Neural cell (in vitro differentiated cells): ENCODE data around the gene C4BPA. TPM values are rescaled to one million over a fixed set of nuclear protein-coding genes. Genes with fewer than 3 reads are reported as not detected.

Experiments used
- H2AFZ ChIP-seq: fragments of 200-600, 300-800 bp; sonication (generic), shearing (Covaris generic); 2 replicates; pipeline ENCODE4 v1.6.0; 2014; ENCODE audit warnings: low read depth, mild to moderate bottlenecking, antibody characterized with exemption, low read length, moderate library complexity
- H3F3A ChIP-seq: fragments of 200-600 bp; shearing (Covaris generic); 2 replicates; pipeline ENCODE4 v1.6.1; 2016; ENCODE audit warnings: mild to moderate bottlenecking, moderate library complexity, mixed read lengths, antibody characterized with exemption, low read length; ENCODE audit not compliant: insufficient read depth, poor library complexity, severe bottlenecking
- H3K27ac ChIP-seq: fragments of 200-600, 300-800 bp; sonication (generic), shearing (Covaris generic); 2 replicates; pipeline ENCODE4 v1.5.1; 2014; ENCODE audit warnings: mild to moderate bottlenecking, low read length, moderate library complexity
- H3K27me3 ChIP-seq: fragments of 300-800, 200-600 bp; sonication (generic), shearing (Covaris generic); 2 replicates; pipeline ENCODE4 v1.6.0; 2014; ENCODE audit warnings: mild to moderate bottlenecking, low read depth, low read length, moderate library complexity; ENCODE audit not compliant: insufficient read depth
- H3K36me3 ChIP-seq: fragments of 300-800, 200-600 bp; sonication (generic), shearing (Covaris generic); 2 replicates; pipeline ENCODE4 v1.5.1; 2014; ENCODE audit warnings: mild to moderate bottlenecking, antibody characterized with exemption, low read length, moderate library complexity; ENCODE audit not compliant: insufficient read depth
- H3K4me2 ChIP-seq: fragments of 300-800, 200-600 bp; sonication (generic), shearing (Covaris generic); 2 replicates; pipeline ENCODE4 v1.6.0; 2014; ENCODE audit warnings: mild to moderate bottlenecking, low read length
- H3K4me3 ChIP-seq: fragments of 300-800, 200-600 bp; sonication (generic), shearing (Covaris generic); 2 replicates; pipeline ENCODE4 v1.5.1; 2014; ENCODE audit warnings: mild to moderate bottlenecking, low read length, moderate library complexity
- H3K79me2 ChIP-seq: fragments of 200-600 bp; shearing (Covaris generic); replicated peaks from 2 replicates; pipeline ENCODE4 v1.6.0; 2014; ENCODE audit warnings: mild to moderate bottlenecking, low read length, moderate library complexity; ENCODE audit not compliant: insufficient read depth
- H3K9ac ChIP-seq: fragments of 300-800, 200-600 bp; sonication (generic), shearing (Covaris generic); 2 replicates; pipeline ENCODE4 v1.6.1; 2016; ENCODE audit warnings: mild to moderate bottlenecking, low read length, mixed read lengths
- H3K9me2 ChIP-seq: fragments of 200-600 bp; shearing (Covaris generic); 2 replicates; pipeline ENCODE4 v1.6.1; 2016; ENCODE audit warnings: mild to moderate bottlenecking, low read length, mixed read lengths; ENCODE audit not compliant: insufficient read depth
- H3K9me3 ChIP-seq: fragments of 200-600, 300-800 bp; sonication (generic), shearing (Covaris generic); 2 replicates; pipeline ENCODE4 v1.6.1; 2016; ENCODE audit warnings: mild to moderate bottlenecking, mixed run types, low read length, moderate library complexity, mixed read lengths
- H4K20me1 ChIP-seq: fragments of 200-600 bp; shearing (Covaris generic); 2 replicates; pipeline ENCODE4 v1.6.1; 2016; ENCODE audit warnings: mild to moderate bottlenecking, mixed run types; ENCODE audit not compliant: insufficient read depth
- CTCF ChIP-seq: fragments of 450-650 bp; IDR thresholded peaks from 2 replicates; pipeline ENCODE4 v1.5.1; 2014; ENCODE audit warnings: antibody characterized with exemption, mild to moderate bottlenecking, moderate library complexity; ENCODE audit not compliant: poor library complexity, severe bottlenecking
- EP300 ChIP-seq: fragments of 450-650 bp; conservative IDR thresholded peaks from 2 replicates; pipeline ENCODE4 v1.6.1; 2014; ENCODE audit warnings: antibody characterized with exemption, mild to moderate bottlenecking, moderate library complexity; ENCODE audit not compliant: poor library complexity, severe bottlenecking
- EZH2 ChIP-seq: fragments of 200-600, 300-800 bp; shearing (Covaris generic), sonication (generic); IDR thresholded peaks from 2 replicates; pipeline ENCODE4 v1.6.1; 2014; ENCODE audit warnings: antibody characterized with exemption, low read length, borderline replicate concordance, mild to moderate bottlenecking; ENCODE audit not compliant: insufficient read depth, poor library complexity, severe bottlenecking
- MXI1 ChIP-seq: fragments of 450-650 bp; conservative IDR thresholded peaks from 2 replicates; pipeline ENCODE4 v1.6.1; 2014; ENCODE audit warnings: antibody characterized with exemption, mild to moderate bottlenecking; ENCODE audit not compliant: poor library complexity, severe bottlenecking
- POLR2AphosphoS5 ChIP-seq: IDR thresholded peaks from 2 replicates; pipeline ENCODE4 v1.6.1; 2012
- RAD21 ChIP-seq: fragments of 450-650 bp; conservative IDR thresholded peaks from 2 replicates; pipeline ENCODE4 v1.6.1; 2014; ENCODE audit warnings: antibody characterized with exemption, mild to moderate bottlenecking, moderate library complexity
- REST ChIP-seq: IDR thresholded peaks from 2 replicates; pipeline ENCODE4 v1.6.1; 2012; ENCODE audit warnings: borderline replicate concordance
- SMC3 ChIP-seq: fragments of 450-650 bp; conservative IDR thresholded peaks from 2 replicates; pipeline ENCODE4 v1.6.1; 2014; ENCODE audit warnings: antibody characterized with exemption, mild to moderate bottlenecking, moderate library complexity; ENCODE audit not compliant: poor library complexity
- TAF1 ChIP-seq: IDR thresholded peaks from 2 replicates; pipeline ENCODE4 v1.6.1; 2012; ENCODE audit warnings: low read depth
- polyA plus RNA-seq: library from polyadenylated mRNA; depleted of rRNA; stranded (reverse); fragments of >200 nt; gene quantifications from 2 replicates; pipeline ENCODE4 v1.2.3, GENCODE V29; 2014

The C4BPA gene
- polyA plus RNA-seq, 1 donor from 2014 or later = not detected

- no peak overlapping the region for H3K27ac ChIP-seq
- no peaks in the 10 kb centered on the region for H3K79me2 ChIP-seq
- TF ChIP-seq RAD21 (no peak), EZH2 (no peak), EP300 (no peak), MXI1 (no peak), TAF1 (no peak), POLR2AphosphoS5 (no peak), REST (no peak), SMC3 (no peak), CTCF (no peak)
- no peak overlapping the region for H3K4me2 ChIP-seq
- no peaks in the 10 kb centered on the region for H3F3A ChIP-seq
- no peak overlapping the region for H3K4me3 ChIP-seq
- no peaks in the 10 kb centered on the region for H3K9me2 ChIP-seq
- H2AFZ ChIP-seq = no peak overlapping the region
- H3K9me3 ChIP-seq = no peaks in the 10 kb centered on the region
- no peak overlapping the region for H3K9ac ChIP-seq
- H4K20me1 ChIP-seq = no peaks in the 10 kb centered on the region
- no peaks in the 10 kb centered on the region for H3K27me3 ChIP-seq
- H3K36me3 ChIP-seq = no peaks in the 10 kb centered on the region
Measured at GRCh38 chr1:207140536-207140935, 36.5 kb downstream of the C4BPA start.

- no peaks in the 10 kb centered on the region for H3F3A ChIP-seq
- TF ChIP-seq TAF1 (no peak), EZH2 (no peak), SMC3 (no peak), EP300 (no peak), RAD21 (no peak), POLR2AphosphoS5 (no peak), CTCF (no peak), MXI1 (no peak), REST (no peak)
Measured at GRCh38 chr1:207145401-207146058, 41.5 kb downstream of the C4BPA start.

More at GRCh38 chr1:207145401-207146058, 41.5 kb downstream of the C4BPA start:
- Histone ChIP-seq H3K9me2 (no peaks in the 10 kb centered on the region), H3K36me3 (no peaks in the 10 kb centered on the region), H4K20me1 (no peaks in the 10 kb centered on the region), H3K27ac (no peak overlapping the region), H2AFZ (no peak overlapping the region), H3K4me3 (no peak overlapping the region), H3K27me3 (no peaks in the 10 kb centered on the region), H3K79me2 (no peaks in the 10 kb centered on the region), H3K9ac (no peak overlapping the region), H3K4me2 (no peak overlapping the region), H3K9me3 (no peaks in the 10 kb centered on the region)
